H1 (cell line): Measurements from ENCODE around the gene PRR30. TPM values are rescaled to one million over a fixed set of nuclear protein-coding genes. Genes with fewer than 3 reads are reported as not detected.

Source experiments
- CHD7 ChIP-seq: fragments of 300-600 bp; sonication (generic); IDR thresholded peaks from 2 replicates; pipeline ENCODE4 v1.7.1; 2012; ENCODE audit warnings: low read length, moderate library complexity, mild to moderate bottlenecking, inconsistent platforms; ENCODE audit not compliant: insufficient replicate concordance
- FOSL1 ChIP-seq: IDR thresholded peaks from 2 replicates; pipeline ENCODE4 v1.6.1; 2011; ENCODE audit warnings: mild to moderate bottlenecking, low read depth, low read length, moderate library complexity; ENCODE audit not compliant: insufficient read depth
- RBBP5 ChIP-seq: IDR thresholded peaks from 2 replicates; pipeline ENCODE4 v1.7.1; 2012; ENCODE audit warnings: low read depth, mild to moderate bottlenecking, inconsistent platforms, low read length, moderate library complexity, borderline replicate concordance
- USF2 ChIP-seq: IDR thresholded peaks from 2 replicates; pipeline ENCODE4 v1.6.1; 2011; ENCODE audit warnings: low read length, improper control_type of control experiment
- polyA plus RNA-seq, 7 experiments: library from polyadenylated mRNA; depleted of rRNA in 3 of 7; stranded (reverse) in 5 of 7; unstranded in 2 of 7; fragments of >200 nt in 5 of 7; fragments of 200-250 nt in 2 of 7; gene quantifications; 1 replicate in 5 of 7; 2 replicates in 1 of 7; 4 replicates in 1 of 7; pipeline versions ENCODE4 v1.2.1 to v1.2.3, GENCODE V29; 2011 to 2013; ENCODE audit warnings: missing spikeins in 2 of 7, mixed read lengths in 2 of 7
- total RNA-seq: library from RNA; stranded (reverse); fragmentation: NEBNext Ultra II Directional; extraction: Animal tissue kit (Norgen Biotek cat#: 25700); gene quantifications from 2 replicates; pipeline ENCODE4 v1.2.1, GENCODE V29; 2021
- TF ChIP-seq, protein P1 (sequence below): IDR thresholded peaks from 2 replicates; pipeline ENCODE4 v1.6.1; 2012; ENCODE audit warnings: inconsistent platforms

PRR30 gene
- total and polyA plus RNA-seq, 2 of the 8 experiments (the other 6 are each of a cell fraction or from before 2014, with no cell fraction given) = not detected

- TF ChIP-seq CHD7 (no peak), RBBP5 (no peak), FOSL1 (no peak), USF2 (no peak)
- TF ChIP-seq, protein P1, sequence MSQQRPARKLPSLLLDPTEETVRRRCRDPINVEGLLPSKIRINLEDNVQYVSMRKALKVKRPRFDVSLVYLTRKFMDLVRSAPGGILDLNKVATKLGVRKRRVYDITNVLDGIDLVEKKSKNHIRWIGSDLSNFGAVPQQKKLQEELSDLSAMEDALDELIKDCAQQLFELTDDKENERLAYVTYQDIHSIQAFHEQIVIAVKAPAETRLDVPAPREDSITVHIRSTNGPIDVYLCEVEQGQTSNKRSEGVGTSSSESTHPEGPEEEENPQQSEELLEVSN = no peak
Measured at GRCh38 chr2:27135478-27135955, 3.7 kb downstream of the PRR30 start (continued).
